ENCODE data around the gene GMDS.

GRCh38 chr6:1591926-1592325, 653.5 kb downstream of the GMDS start:
- TF ChIP-seq, protein P1, sequence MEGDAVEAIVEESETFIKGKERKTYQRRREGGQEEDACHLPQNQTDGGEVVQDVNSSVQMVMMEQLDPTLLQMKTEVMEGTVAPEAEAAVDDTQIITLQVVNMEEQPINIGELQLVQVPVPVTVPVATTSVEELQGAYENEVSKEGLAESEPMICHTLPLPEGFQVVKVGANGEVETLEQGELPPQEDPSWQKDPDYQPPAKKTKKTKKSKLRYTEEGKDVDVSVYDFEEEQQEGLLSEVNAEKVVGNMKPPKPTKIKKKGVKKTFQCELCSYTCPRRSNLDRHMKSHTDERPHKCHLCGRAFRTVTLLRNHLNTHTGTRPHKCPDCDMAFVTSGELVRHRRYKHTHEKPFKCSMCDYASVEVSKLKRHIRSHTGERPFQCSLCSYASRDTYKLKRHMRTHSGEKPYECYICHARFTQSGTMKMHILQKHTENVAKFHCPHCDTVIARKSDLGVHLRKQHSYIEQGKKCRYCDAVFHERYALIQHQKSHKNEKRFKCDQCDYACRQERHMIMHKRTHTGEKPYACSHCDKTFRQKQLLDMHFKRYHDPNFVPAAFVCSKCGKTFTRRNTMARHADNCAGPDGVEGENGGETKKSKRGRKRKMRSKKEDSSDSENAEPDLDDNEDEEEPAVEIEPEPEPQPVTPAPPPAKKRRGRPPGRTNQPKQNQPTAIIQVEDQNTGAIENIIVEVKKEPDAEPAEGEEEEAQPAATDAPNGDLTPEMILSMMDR (conservative IDR thresholded peaks at IDR 0.05 in 1 of 2, IDR thresholded peaks at IDR 0.05 in 1 of 2; ENCODE audit: extremely low read depth in 1 of 2, insufficient read depth in 1 of 2, low read depth in 1 of 2, low read length in 2 of 2) = no peak
- no peak for TF ChIP-seq EZH2 (IDR thresholded peaks at IDR 0.05; ENCODE audit: borderline replicate concordance, low read length)
